ENCODE data around the gene CDKN1C. TPM values are rescaled to one million over a fixed set of nuclear protein-coding genes. Genes with fewer than 3 reads are reported as not detected.

Gene CDKN1C
- total RNA-seq, 1 donor from 2014 or later: 47.8 TPM

DNA sequence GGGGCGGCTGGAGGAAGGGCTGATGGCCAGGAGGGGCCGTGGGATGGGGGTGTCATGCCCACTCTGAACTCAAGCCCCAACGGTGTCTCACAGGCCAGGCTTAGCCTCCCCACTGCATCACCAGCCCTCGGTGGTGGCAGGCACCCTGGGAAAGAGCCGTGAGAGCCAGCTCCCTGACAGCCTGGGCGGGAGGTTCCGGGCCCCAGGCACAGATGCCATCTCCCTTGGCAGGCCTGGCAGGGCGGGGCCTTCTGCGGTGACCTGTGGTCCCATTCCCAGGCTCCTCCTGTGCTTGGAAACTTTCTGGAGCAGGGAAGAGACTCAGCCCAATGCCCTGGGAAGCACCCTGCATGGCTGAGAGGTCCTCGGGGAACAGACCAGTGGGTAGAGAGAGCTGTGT is 38.8 kb upstream of the CDKN1C start:
- no peak overlapping the region for H3K4me3 ChIP-seq
- no peaks in the 10 kb centered on the region for H3K36me3 ChIP-seq
- Mint-ChIP-seq H3K27me3 (ENCODE audit: insufficient read depth, low read depth) (peaks cover 20% of the 10 kb centered on the region), H3K4me1 (peaks cover 7% of the 10 kb centered on the region), H3K4me3 (no peak overlapping the region), H3K9me3 (peaks cover 3% of the 10 kb centered on the region), H3K36me3 (no peaks in the 10 kb centered on the region), H3K27ac (no peak overlapping the region)
- H3K27ac ChIP-seq: no peak overlapping the region
- DNase-seq (ENCODE audit: low spot score): no peak
- TF ChIP-seq EZH2phosphoT487 (IDR thresholded peaks at IDR 0.05): no peak
- TF ChIP-seq CTCF (IDR thresholded peaks at IDR 0.05): no peak
- TF ChIP-seq EZH2 (IDR thresholded peaks at IDR 0.05): no peak
- H3K79me2 ChIP-seq (ENCODE audit: low read depth): no peaks in the 10 kb centered on the region
- no peaks in the 10 kb centered on the region for H3K4me1 ChIP-seq
- no peaks in the 10 kb centered on the region for H3K9me3 ChIP-seq (ENCODE audit: low read depth)
- no peak overlapping the region for H3K4me2 ChIP-seq
- H3K27me3 ChIP-seq: peaks cover 32% of the 10 kb centered on the region
- no peak overlapping the region for H3K9ac ChIP-seq
- no peaks in the 10 kb centered on the region for H3F3A ChIP-seq (ENCODE audit: low read depth)
- peaks cover 9% of the 10 kb centered on the region for H4K20me1 ChIP-seq (ENCODE audit: low read depth)
- H2AFZ ChIP-seq (replicated peaks): no peak overlapping the region

DNA sequence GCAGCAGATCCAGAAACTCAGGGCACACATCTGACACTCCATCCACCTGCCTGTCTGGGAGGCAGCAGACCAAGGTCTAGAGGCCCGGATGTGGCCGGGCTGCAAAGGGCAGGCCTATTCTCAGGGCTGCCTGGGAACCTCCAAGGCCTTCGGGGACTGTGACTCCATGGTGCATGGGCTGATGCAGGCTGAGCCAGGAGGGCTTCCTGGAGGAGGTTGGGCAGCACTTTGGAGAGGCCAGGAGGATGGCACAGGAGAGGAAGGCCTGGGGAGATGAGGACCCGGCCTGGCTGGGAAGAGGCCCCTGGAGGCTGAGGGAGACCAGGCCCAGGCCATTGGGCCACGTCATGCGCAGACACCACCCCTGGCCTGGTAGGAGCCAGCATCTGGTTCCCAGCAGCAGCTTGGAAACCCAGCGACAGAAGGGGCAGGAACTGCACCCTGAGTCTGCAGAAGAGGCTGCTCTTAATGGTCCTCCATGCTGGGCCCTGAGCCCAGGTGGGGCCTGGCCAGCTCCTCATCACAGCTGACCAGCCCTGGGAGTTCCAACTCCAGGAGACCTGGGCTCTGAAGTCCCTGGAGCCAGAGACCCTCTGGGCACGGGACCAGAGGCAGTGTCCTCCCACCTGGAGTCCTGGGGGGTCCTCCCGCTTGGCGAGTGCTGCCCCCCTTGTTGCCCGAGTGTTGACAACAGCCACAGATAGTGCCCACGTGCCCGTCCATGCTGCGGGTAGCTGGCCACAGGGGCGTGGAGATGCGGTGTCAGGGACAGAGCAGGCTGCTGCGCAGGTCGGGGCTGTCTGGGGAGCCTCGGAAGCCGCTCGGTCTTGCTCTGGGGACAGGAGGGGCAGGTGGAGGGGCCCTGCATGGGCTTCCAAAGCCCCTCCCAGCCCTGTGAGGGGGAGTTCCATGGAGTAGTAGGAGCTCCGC is 38.1 kb upstream of the CDKN1C start:
- Histone ChIP-seq H3K9ac (no peak overlapping the region), H3K36me3 (no peaks in the 10 kb centered on the region), H2AFZ (replicated peaks) (no peak overlapping the region), H3K9me3 (ENCODE audit: low read depth) (no peaks in the 10 kb centered on the region), H3K4me3 (no peak overlapping the region), H3K27ac (no peak overlapping the region), H3K27me3 (peaks cover 25% of the 10 kb centered on the region), H3K4me1 (no peaks in the 10 kb centered on the region), H4K20me1 (ENCODE audit: low read depth) (peaks cover 9% of the 10 kb centered on the region), H3K79me2 (ENCODE audit: low read depth) (no peaks in the 10 kb centered on the region), H3F3A (ENCODE audit: low read depth) (no peaks in the 10 kb centered on the region), H3K4me2 (no peak overlapping the region)
- no peak for TF ChIP-seq EZH2phosphoT487 (IDR thresholded peaks at IDR 0.05)
- no peak for TF ChIP-seq CTCF (IDR thresholded peaks at IDR 0.05)
- TF ChIP-seq EZH2 (IDR thresholded peaks at IDR 0.05): no peak
- H3K9me3 Mint-ChIP-seq: peaks cover 3% of the 10 kb centered on the region
- H3K4me1 Mint-ChIP-seq: peaks cover 5% of the 10 kb centered on the region
- DNase-seq (ENCODE audit: low spot score): no peak
- H3K27ac Mint-ChIP-seq: no peak overlapping the region
- peaks cover 16% of the 10 kb centered on the region for H3K27me3 Mint-ChIP-seq (ENCODE audit: insufficient read depth, low read depth)
- H3K36me3 Mint-ChIP-seq: no peaks in the 10 kb centered on the region
- no peak overlapping the region for H3K4me3 Mint-ChIP-seq

DNA sequence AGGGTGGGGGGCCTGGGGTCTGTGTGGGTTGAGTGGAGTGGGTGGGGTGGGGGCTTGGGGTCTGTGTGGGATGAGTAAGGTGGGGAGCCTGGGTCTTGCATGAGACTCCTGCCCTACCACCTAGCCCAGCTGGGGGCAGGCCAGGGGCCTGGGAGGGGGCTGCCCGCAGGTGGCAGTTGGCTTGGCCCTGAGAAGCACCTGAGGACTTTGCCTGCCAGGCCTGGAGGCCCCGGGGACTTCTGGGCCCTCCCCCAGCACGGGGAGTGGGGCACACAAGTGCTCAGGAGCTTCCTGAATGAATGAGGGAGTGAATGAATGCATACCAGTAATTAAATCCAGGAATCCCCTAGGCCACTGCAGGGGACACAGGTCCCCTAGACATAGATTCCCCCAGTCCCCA is 37.1 kb upstream of the CDKN1C start:
- H3K27me3 Mint-ChIP-seq (ENCODE audit: insufficient read depth, low read depth): peaks cover 8% of the 10 kb centered on the region
- TF ChIP-seq CTCF (IDR thresholded peaks at IDR 0.05): no peak
- TF ChIP-seq EZH2 (IDR thresholded peaks at IDR 0.05): no peak
- TF ChIP-seq EZH2phosphoT487 (IDR thresholded peaks at IDR 0.05): no peak
- H3K27ac ChIP-seq: no peak overlapping the region
- H3K79me2 ChIP-seq (ENCODE audit: low read depth): no peaks in the 10 kb centered on the region
- no peaks in the 10 kb centered on the region for H3K36me3 Mint-ChIP-seq
- no peak overlapping the region for H3K4me3 Mint-ChIP-seq
- peaks cover 14% of the 10 kb centered on the region for H3K27me3 ChIP-seq
- no peak for DNase-seq (ENCODE audit: low spot score)
- H3K27ac Mint-ChIP-seq: no peak overlapping the region
- no peaks in the 10 kb centered on the region for H3K4me1 ChIP-seq
- H4K20me1 ChIP-seq (ENCODE audit: low read depth): no peaks in the 10 kb centered on the region
- H3F3A ChIP-seq (ENCODE audit: low read depth): no peaks in the 10 kb centered on the region
- H3K4me2 ChIP-seq: no peak overlapping the region
- H3K9ac ChIP-seq: no peak overlapping the region
- H3K4me1 Mint-ChIP-seq: no peaks in the 10 kb centered on the region
- no peak overlapping the region for H3K4me3 ChIP-seq
- no peak overlapping the region for H2AFZ ChIP-seq (replicated peaks)
- H3K9me3 ChIP-seq (ENCODE audit: low read depth): no peaks in the 10 kb centered on the region
- no peaks in the 10 kb centered on the region for H3K36me3 ChIP-seq
- peaks cover 3% of the 10 kb centered on the region for H3K9me3 Mint-ChIP-seq

All from neural progenitor cell (in vitro differentiated cells).